HepG2 (cell line): Measurements from ENCODE around the gene TJP3. TPM values are rescaled to one million over a fixed set of nuclear protein-coding genes. Genes with fewer than 3 reads are reported as not detected.

Source experiments
- CEBPG ChIP-seq: IDR thresholded peaks from 2 replicates; pipeline ENCODE4 v1.6.1; 2016
- ELF3 ChIP-seq: IDR thresholded peaks from 2 replicates; pipeline ENCODE4 v1.6.1; 2016; ENCODE audit warnings: missing genetic modification reagents, missing compliant biosample characterization
- GATAD2A ChIP-seq: IDR thresholded peaks from 2 replicates; pipeline ENCODE4 v1.6.1; 2016
- GLI4 ChIP-seq: sonication (generic); formaldehyde crosslinking; IDR thresholded peaks from 2 replicates; pipeline ENCODE4 v1.5.1; 2020; ENCODE audit warnings: missing genetic modification reagents, mild to moderate bottlenecking, moderate library complexity, borderline replicate concordance
- GTF2F1 ChIP-seq: fragments of 150-350 bp; IDR thresholded peaks from 2 replicates; pipeline ENCODE4 v1.6.1; 2014; ENCODE audit warnings: low read length
- MAZ ChIP-seq, 2 experiments: sonication (generic) in 1 of 2; formaldehyde crosslinking in 1 of 2; IDR thresholded peaks; 2 replicates each; pipeline versions ENCODE4 v1.5.0 to v1.6.1; 2012 to 2020; ENCODE audit warnings: low read depth in 2 of 2, mild to moderate bottlenecking in 2 of 2, borderline replicate concordance in 1 of 2, improper control_type of control experiment in 1 of 2, low read length in 1 of 2, missing genetic modification reagents in 1 of 2, moderate library complexity in 1 of 2
- SOX13 ChIP-seq, 3 experiments: fragments of 450-650 bp in 1 of 3; sonication (generic) in 1 of 3; formaldehyde crosslinking in 1 of 3; IDR thresholded peaks in 2 of 3; conservative IDR thresholded peaks in 1 of 3; 2 replicates each; pipeline versions ENCODE4 v1.5.0 to v1.6.1; 2016 to 2020; ENCODE audit warnings: antibody characterized with exemption in 1 of 3, mild to moderate bottlenecking in 1 of 3, missing compliant biosample characterization in 1 of 3, missing genetic modification reagents in 1 of 3, moderate library complexity in 1 of 3
- SOX6 ChIP-seq, 2 experiments: fragments of 450-650 bp in 1 of 2; sonication (generic) in 1 of 2; formaldehyde crosslinking in 1 of 2; IDR thresholded peaks; 2 replicates each; pipeline versions ENCODE4 v1.4.0 to v1.6.1; 2017 to 2020; ENCODE audit warnings: antibody characterized with exemption in 1 of 2, mild to moderate bottlenecking in 1 of 2, missing genetic modification reagents in 1 of 2
- SRY ChIP-seq: sonication (generic); formaldehyde crosslinking; IDR thresholded peaks from 2 replicates; pipeline ENCODE4 v1.8.0; 2022; ENCODE audit warnings: mild to moderate bottlenecking, missing genetic modification reagents
- SSRP1 ChIP-seq: IDR thresholded peaks from 2 replicates; pipeline ENCODE4 v1.6.1; 2016; ENCODE audit warnings: control low read depth
- TARDBP ChIP-seq: sonication (generic); formaldehyde crosslinking; IDR thresholded peaks from 2 replicates; pipeline ENCODE4 v1.8.0; 2022; ENCODE audit warnings: mild to moderate bottlenecking, missing genetic modification reagents
- ZFP36L2 ChIP-seq: sonication (generic); formaldehyde crosslinking; IDR thresholded peaks from 2 replicates; pipeline ENCODE4 v1.4.0; 2020; ENCODE audit warnings: missing genetic modification reagents
- ZFP62 ChIP-seq: sonication (generic); formaldehyde crosslinking; IDR thresholded peaks from 2 replicates; pipeline ENCODE4 v1.4.0; 2020; ENCODE audit warnings: missing genetic modification reagents
- ZKSCAN8 ChIP-seq: IDR thresholded peaks from 2 replicates; pipeline ENCODE4 v1.6.1; 2016; ENCODE audit warnings: borderline replicate concordance, missing genetic modification reagents, missing compliant biosample characterization
- ZMYM2 ChIP-seq: sonication (generic); formaldehyde crosslinking; IDR thresholded peaks from 2 replicates; pipeline ENCODE4 v1.8.0; 2022; ENCODE audit warnings: mild to moderate bottlenecking, missing genetic modification reagents
- ZNF367 ChIP-seq: sonication (generic); formaldehyde crosslinking; IDR thresholded peaks from 2 replicates; pipeline ENCODE4 v1.4.0; 2020; ENCODE audit warnings: missing genetic modification reagents, borderline replicate concordance
- ZNF614 ChIP-seq: IDR thresholded peaks from 2 replicates; pipeline ENCODE4 v1.6.1; 2018; ENCODE audit warnings: missing biosample characterization, missing genetic modification reagents, inconsistent platforms, borderline replicate concordance
- ZNF788 ChIP-seq: sonication (generic); formaldehyde crosslinking; IDR thresholded peaks from 2 replicates; pipeline ENCODE4 v1.5.0; 2020; ENCODE audit warnings: mild to moderate bottlenecking, missing genetic modification reagents, borderline replicate concordance
- polyA plus RNA-seq, 8 experiments: library from polyadenylated mRNA; depleted of rRNA in 3 of 8; stranded (reverse) in 7 of 8; unstranded in 1 of 8; fragments of >200 nt; fragmentation: Illumina TruSeq in 4 of 8; extraction: Trizol in 4 of 8; gene quantifications; 2 replicates each; pipeline versions ENCODE4 v1.2.1 to v1.2.3, GENCODE V29; 2011 to 2016; ENCODE audit warnings: low read depth in 4 of 8, missing spikeins in 1 of 8, mixed read lengths in 1 of 8; ENCODE audit not compliant: insufficient read depth in 1 of 8
- total RNA-seq, 5 experiments: library from RNA; depleted of rRNA; stranded (reverse); fragments of >200 nt; fragmentation: Illumina TruSeq; extraction: Trizol; gene quantifications; 2 replicates each; pipeline ENCODE4 v1.2.3, GENCODE V29; 2016; ENCODE audit warnings: low read depth in 1 of 5
- TF ChIP-seq, protein P1 (sequence below): sonication (generic); formaldehyde crosslinking; IDR thresholded peaks from 2 replicates; pipeline ENCODE4 v1.4.0; 2020; ENCODE audit warnings: mild to moderate bottlenecking, missing genetic modification reagents
- TF ChIP-seq, protein P2 (sequence below): sonication (generic); IDR thresholded peaks from 2 replicates; pipeline ENCODE4 v1.6.1; 2016; ENCODE audit warnings: low read depth, borderline replicate concordance
- TF ChIP-seq, protein P3 (sequence below): sonication (generic); formaldehyde crosslinking; IDR thresholded peaks from 2 replicates; pipeline ENCODE4 v1.4.0; 2020; ENCODE audit warnings: mild to moderate bottlenecking, missing genetic modification reagents, borderline replicate concordance
- TF ChIP-seq, protein P4 (sequence below): sonication (generic); formaldehyde crosslinking; conservative IDR thresholded peaks from 2 replicates; pipeline ENCODE4 v1.4.0; 2020; ENCODE audit warnings: missing genetic modification reagents

The TJP3 gene
- total and polyA plus RNA-seq, 2 of the 13 experiments (the other 11 are each of a cell fraction or from before 2014, with no cell fraction given), result 2.3 to 21.5 TPM

DNA sequence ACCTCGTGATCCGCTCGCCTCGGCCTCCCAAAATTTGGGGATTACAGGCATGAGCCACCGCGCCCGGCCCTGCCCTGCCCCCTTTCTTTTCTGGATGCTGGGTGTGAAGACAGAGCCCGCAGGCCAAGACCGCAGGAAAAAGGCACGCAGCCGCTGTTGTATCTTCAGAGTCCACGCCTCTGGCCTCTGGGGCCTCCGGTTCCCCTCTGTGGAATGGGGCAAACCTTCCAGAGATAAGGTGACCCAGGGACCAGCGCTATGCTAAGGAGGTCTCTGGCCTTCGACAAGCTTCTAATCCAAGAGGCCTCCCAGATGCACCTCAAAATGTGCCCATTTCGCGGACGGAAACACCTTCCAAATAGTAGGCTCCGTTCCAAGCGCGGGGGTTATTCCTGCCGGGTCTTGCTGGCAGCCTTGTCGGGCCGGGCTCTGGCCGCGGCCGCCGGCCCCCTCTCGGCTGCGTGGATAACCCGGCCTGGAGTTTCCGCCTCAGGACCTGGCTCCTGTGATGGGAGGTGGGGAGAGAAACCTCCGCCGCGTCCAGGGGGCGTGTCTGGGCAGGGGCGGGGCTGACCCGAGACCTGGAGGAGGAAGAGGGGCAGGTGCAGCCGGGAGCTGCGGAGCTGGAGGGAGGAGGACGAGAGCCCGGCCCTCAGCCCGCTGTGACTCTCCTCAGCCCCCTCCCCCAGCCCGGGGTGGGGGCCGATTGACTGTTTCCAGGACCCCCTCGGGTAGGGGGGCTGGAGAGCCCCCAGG is 13.1 kb downstream of the TJP3 start (continued):
- TF ChIP-seq, protein P1, sequence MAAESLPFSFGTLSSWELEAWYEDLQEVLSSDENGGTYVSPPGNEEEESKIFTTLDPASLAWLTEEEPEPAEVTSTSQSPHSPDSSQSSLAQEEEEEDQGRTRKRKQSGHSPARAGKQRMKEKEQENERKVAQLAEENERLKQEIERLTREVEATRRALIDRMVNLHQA (CRISPR knock-in tag), result no peak
- TF ChIP-seq CEBPG, result no peak
- 0 out of 2 replicates have a peak, but pooled peaks have one; percentile 65 for TF ChIP-seq TARDBP (CRISPR knock-in tag)
- no peak for TF ChIP-seq SOX6 (IDR thresholded peaks at IDR 0.05)
- TF ChIP-seq SOX6 (CRISPR knock-in tag; IDR thresholded peaks at IDR 0.05), result no peak
- no peak for TF ChIP-seq GLI4 (CRISPR knock-in tag)
- peak; percentile 86 for TF ChIP-seq ZNF788
- TF ChIP-seq SOX13 (IDR thresholded peaks at IDR 0.05), result no peak
- peak in 1 of 2 experiments; percentile 11; a peak in 1 of 4 replicates for TF ChIP-seq SOX13 (CRISPR knock-in tag; conservative IDR thresholded peaks at IDR 0.05 in 1 of 2, IDR thresholded peaks at IDR 0.05 in 1 of 2)
- 0 out of 2 replicates have a peak, but pooled peaks have one; percentile 24 for TF ChIP-seq SRY (CRISPR knock-in tag)
- TF ChIP-seq ZNF367, result no peak
- peak; percentile 72; the same call in 1 of the 2 replicates for TF ChIP-seq ZNF614 (CRISPR knock-in tag)
- TF ChIP-seq MAZ (IDR thresholded peaks at IDR 0.05; ENCODE audit: borderline replicate concordance, low read depth, low read length), result peak; percentile 96
- TF ChIP-seq MAZ (CRISPR knock-in tag; IDR thresholded peaks at IDR 0.05; ENCODE audit: low read depth), result peak; percentile 91
- no peak for TF ChIP-seq ZFP36L2
- no peak for TF ChIP-seq GTF2F1
- TF ChIP-seq ZFP62 (CRISPR knock-in tag), result no peak
- peak; percentile 92 for TF ChIP-seq ZKSCAN8 (CRISPR knock-in tag)
- TF ChIP-seq ELF3 (CRISPR knock-in tag), result peak; percentile 59
- TF ChIP-seq, protein P2, sequence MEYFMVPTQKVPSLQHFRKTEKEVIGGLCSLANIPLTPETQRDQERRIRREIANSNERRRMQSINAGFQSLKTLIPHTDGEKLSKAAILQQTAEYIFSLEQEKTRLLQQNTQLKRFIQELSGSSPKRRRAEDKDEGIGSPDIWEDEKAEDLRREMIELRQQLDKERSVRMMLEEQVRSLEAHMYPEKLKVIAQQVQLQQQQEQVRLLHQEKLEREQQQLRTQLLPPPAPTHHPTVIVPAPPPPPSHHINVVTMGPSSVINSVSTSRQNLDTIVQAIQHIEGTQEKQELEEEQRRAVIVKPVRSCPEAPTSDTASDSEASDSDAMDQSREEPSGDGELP, result peak; percentile 28; the same call in 1 of the 2 replicates
- TF ChIP-seq, protein P3, sequence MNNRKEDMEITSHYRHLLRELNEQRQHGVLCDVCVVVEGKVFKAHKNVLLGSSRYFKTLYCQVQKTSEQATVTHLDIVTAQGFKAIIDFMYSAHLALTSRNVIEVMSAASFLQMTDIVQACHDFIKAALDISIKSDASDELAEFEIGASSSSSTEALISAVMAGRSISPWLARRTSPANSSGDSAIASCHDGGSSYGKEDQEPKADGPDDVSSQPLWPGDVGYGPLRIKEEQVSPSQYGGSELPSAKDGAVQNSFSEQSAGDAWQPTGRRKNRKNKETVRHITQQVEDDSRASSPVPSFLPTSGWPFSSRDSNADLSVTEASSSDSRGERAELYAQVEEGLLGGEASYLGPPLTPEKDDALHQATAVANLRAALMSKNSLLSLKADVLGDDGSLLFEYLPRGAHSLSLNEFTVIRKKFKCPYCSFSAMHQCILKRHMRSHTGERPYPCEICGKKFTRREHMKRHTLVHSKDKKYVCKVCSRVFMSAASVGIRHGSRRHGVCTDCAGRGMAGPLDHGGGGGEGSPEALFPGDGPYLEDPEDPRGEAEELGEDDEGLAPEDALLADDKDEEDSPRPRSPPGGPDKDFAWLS (CRISPR knock-in tag), result no peak
- peak; percentile 42 for TF ChIP-seq GATAD2A
- 0 out of 2 replicates have a peak, but pooled peaks have one; percentile 41 for TF ChIP-seq SSRP1
- TF ChIP-seq, protein P4, sequence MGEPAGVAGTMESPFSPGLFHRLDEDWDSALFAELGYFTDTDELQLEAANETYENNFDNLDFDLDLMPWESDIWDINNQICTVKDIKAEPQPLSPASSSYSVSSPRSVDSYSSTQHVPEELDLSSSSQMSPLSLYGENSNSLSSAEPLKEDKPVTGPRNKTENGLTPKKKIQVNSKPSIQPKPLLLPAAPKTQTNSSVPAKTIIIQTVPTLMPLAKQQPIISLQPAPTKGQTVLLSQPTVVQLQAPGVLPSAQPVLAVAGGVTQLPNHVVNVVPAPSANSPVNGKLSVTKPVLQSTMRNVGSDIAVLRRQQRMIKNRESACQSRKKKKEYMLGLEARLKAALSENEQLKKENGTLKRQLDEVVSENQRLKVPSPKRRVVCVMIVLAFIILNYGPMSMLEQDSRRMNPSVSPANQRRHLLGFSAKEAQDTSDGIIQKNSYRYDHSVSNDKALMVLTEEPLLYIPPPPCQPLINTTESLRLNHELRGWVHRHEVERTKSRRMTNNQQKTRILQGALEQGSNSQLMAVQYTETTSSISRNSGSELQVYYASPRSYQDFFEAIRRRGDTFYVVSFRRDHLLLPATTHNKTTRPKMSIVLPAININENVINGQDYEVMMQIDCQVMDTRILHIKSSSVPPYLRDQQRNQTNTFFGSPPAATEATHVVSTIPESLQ (CRISPR knock-in tag), result no peak
- TF ChIP-seq ZMYM2 (CRISPR knock-in tag), result no peak
